PFSK-1 (cell line): Measurements from ENCODE around the gene PIK3CD.

Experiments
- TAF1 ChIP-seq: IDR thresholded peaks from 2 replicates; pipeline ENCODE4 v1.6.1; 2012; ENCODE audit warnings: low read length, control low read depth, borderline replicate concordance; ENCODE audit not compliant: insufficient read depth
- TF ChIP-seq, protein P1 (sequence below), 2 experiments: IDR thresholded peaks; 2 replicates each; pipeline versions ENCODE4 v1.6.1 to v1.8.0; 2011 to 2012; ENCODE audit warnings: low read depth in 2 of 2, low read length in 2 of 2, control low read depth in 1 of 2, inconsistent platforms in 1 of 2, mild to moderate bottlenecking in 1 of 2, moderate library complexity in 1 of 2; ENCODE audit not compliant: insufficient read depth in 1 of 2

DNA sequence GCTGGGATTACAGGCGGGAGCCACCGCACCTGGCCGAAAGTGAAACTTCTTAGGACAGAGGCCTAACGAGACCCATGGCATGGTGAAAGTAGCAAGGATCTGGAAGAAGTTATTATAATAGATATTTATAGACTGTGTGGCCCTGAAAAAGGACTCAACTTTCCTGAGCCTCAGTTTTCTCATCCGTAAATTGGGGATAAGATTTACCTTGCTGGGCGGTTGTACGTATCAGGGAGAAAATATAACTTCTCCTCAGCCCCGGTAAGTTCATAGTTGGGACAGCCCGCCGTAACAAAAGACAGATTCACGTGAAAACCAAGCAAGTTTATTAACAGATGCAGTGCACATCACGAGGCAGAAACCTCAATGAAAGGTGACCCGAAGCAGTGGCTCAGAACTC lies 5.5 kb upstream of the PIK3CD start:
- no peak for TF ChIP-seq TAF1
- TF ChIP-seq, protein P1, sequence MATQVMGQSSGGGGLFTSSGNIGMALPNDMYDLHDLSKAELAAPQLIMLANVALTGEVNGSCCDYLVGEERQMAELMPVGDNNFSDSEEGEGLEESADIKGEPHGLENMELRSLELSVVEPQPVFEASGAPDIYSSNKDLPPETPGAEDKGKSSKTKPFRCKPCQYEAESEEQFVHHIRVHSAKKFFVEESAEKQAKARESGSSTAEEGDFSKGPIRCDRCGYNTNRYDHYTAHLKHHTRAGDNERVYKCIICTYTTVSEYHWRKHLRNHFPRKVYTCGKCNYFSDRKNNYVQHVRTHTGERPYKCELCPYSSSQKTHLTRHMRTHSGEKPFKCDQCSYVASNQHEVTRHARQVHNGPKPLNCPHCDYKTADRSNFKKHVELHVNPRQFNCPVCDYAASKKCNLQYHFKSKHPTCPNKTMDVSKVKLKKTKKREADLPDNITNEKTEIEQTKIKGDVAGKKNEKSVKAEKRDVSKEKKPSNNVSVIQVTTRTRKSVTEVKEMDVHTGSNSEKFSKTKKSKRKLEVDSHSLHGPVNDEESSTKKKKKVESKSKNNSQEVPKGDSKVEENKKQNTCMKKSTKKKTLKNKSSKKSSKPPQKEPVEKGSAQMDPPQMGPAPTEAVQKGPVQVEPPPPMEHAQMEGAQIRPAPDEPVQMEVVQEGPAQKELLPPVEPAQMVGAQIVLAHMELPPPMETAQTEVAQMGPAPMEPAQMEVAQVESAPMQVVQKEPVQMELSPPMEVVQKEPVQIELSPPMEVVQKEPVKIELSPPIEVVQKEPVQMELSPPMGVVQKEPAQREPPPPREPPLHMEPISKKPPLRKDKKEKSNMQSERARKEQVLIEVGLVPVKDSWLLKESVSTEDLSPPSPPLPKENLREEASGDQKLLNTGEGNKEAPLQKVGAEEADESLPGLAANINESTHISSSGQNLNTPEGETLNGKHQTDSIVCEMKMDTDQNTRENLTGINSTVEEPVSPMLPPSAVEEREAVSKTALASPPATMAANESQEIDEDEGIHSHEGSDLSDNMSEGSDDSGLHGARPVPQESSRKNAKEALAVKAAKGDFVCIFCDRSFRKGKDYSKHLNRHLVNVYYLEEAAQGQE (IDR thresholded peaks at IDR 0.05; ENCODE audit: insufficient read depth in 1 of 2, low read depth in 2 of 2, low read length in 2 of 2), result no peak
